WTC11 (cell line): ENCODE data around the gene LSP1. TPM values are rescaled to one million over a fixed set of nuclear protein-coding genes. Genes with fewer than 3 reads are reported as not detected.

Source experiments
- ATAC-seq: fragments of 200-7000 bp; cut with Tn5 transposase; 2 replicates; pipeline ENCODE4 v1.10.0; 2021; ENCODE audit warnings: mild to moderate bottlenecking, moderate library complexity
- CTCF ChIA-PET: fragments of 300-600 bp; sonication (Branson Sonifier 250); formaldehyde crosslinking; loops from one replicate; lab custom pipeline; 2021; ENCODE audit warnings: antibody characterized with exemption; lab: Charles Lee
- POLR2A ChIA-PET: fragments of 350-600 bp; sonication (Branson Sonifier 250); formaldehyde crosslinking; loops from one replicate; lab custom pipeline; 2021; ENCODE audit warnings: antibody characterized with exemption; lab: Charles Lee
- DNase-seq: peaks from one replicate; pipeline ENCODE4 v3.0.0; 2021; ENCODE audit warnings: low spot score
- H3K27ac Mint-ChIP-seq: 2 replicates; pipeline ENCODE4 v1.8.0; 2021; ENCODE audit warnings: mixed read lengths
- H3K27me3 Mint-ChIP-seq: 2 replicates; pipeline ENCODE4 v1.8.0; 2021; ENCODE audit warnings: low read depth, mild to moderate bottlenecking, moderate library complexity, mixed read lengths
- H3K36me3 Mint-ChIP-seq: 2 replicates; pipeline ENCODE4 v1.8.0; 2021; ENCODE audit warnings: mixed read lengths
- H3K4me1 Mint-ChIP-seq: 2 replicates; pipeline ENCODE4 v1.8.0; 2022; ENCODE audit warnings: mixed read lengths
- H3K4me3 Mint-ChIP-seq: 2 replicates; pipeline ENCODE4 v1.8.0; 2021; ENCODE audit warnings: mild to moderate bottlenecking, moderate library complexity, mixed read lengths
- H3K9me3 Mint-ChIP-seq: 2 replicates; pipeline ENCODE4 v1.8.0; 2021; ENCODE audit warnings: mixed read lengths
- CBFB ChIP-seq: sonication (generic); formaldehyde crosslinking; IDR thresholded peaks from 2 replicates; pipeline ENCODE4 v1.8.1; 2022; ENCODE audit warnings: mild to moderate bottlenecking, low read depth, missing genetic modification reagents
- CREB1 ChIP-seq: sonication (generic); formaldehyde crosslinking; IDR thresholded peaks from 2 replicates; pipeline ENCODE4 v1.8.0; 2023; ENCODE audit warnings: mild to moderate bottlenecking, missing genetic modification reagents
- EMX1 ChIP-seq: fragments of 250-450 bp; sonication (Bioruptor Pico); IDR thresholded peaks from 2 replicates; pipeline ENCODE4 v1.8.0; 2021; ENCODE audit warnings: mild to moderate bottlenecking
- FOXK1 ChIP-seq: sonication (generic); formaldehyde crosslinking; IDR thresholded peaks from 2 replicates; pipeline ENCODE4 v1.8.0; 2022; ENCODE audit warnings: mild to moderate bottlenecking, moderate library complexity, missing genetic modification reagents
- GABPB1 ChIP-seq: sonication (generic); formaldehyde crosslinking; IDR thresholded peaks from 2 replicates; pipeline ENCODE4 v1.8.1; 2023; ENCODE audit warnings: mild to moderate bottlenecking, missing genetic modification reagents
- GRHL2 ChIP-seq: fragments of 250-450 bp; sonication (Bioruptor Pico); IDR thresholded peaks from 2 replicates; pipeline ENCODE4 v1.8.0; 2022; ENCODE audit warnings: mild to moderate bottlenecking, moderate library complexity; ENCODE audit not compliant: insufficient replicate concordance, severe bottlenecking
- HMGA2 ChIP-seq: fragments of 250-450 bp; sonication (Bioruptor Pico); IDR thresholded peaks from 2 replicates; pipeline ENCODE4 v1.4.0; 2021; ENCODE audit warnings: mild to moderate bottlenecking, moderate library complexity
- NR3C1 ChIP-seq: sonication (generic); formaldehyde crosslinking; conservative IDR thresholded peaks from 2 replicates; pipeline ENCODE4 v1.8.1; 2023; ENCODE audit warnings: low read depth, mild to moderate bottlenecking, missing genetic modification reagents
- RORB ChIP-seq: fragments of 250-450 bp; sonication (Bioruptor Pico); IDR thresholded peaks from 2 replicates; pipeline ENCODE4 v1.9.0; 2021; ENCODE audit warnings: mild to moderate bottlenecking
- SMAD3 ChIP-seq: sonication (generic); formaldehyde crosslinking; IDR thresholded peaks from 2 replicates; pipeline ENCODE4 v1.8.0; 2022; ENCODE audit warnings: missing genetic modification reagents, mild to moderate bottlenecking, borderline replicate concordance
- TP53 ChIP-seq: sonication (generic); formaldehyde crosslinking; IDR thresholded peaks from 2 replicates; pipeline ENCODE4 v1.8.1; 2023; ENCODE audit warnings: mild to moderate bottlenecking, missing genetic modification reagents
- ZNF138 ChIP-seq: sonication (generic); formaldehyde crosslinking; conservative IDR thresholded peaks from 2 replicates; pipeline ENCODE4 v1.8.1; 2022; ENCODE audit warnings: mild to moderate bottlenecking, moderate library complexity, missing genetic modification reagents
- ZNF263 ChIP-seq: sonication (generic); formaldehyde crosslinking; IDR thresholded peaks from 2 replicates; pipeline ENCODE4 v1.8.1; 2022; ENCODE audit warnings: low read depth, mild to moderate bottlenecking, moderate library complexity, missing genetic modification reagents
- ZNF317 ChIP-seq: sonication (generic); formaldehyde crosslinking; IDR thresholded peaks from 2 replicates; pipeline ENCODE4 v1.8.1; 2023; ENCODE audit warnings: low read depth, mild to moderate bottlenecking, moderate library complexity, missing genetic modification reagents, borderline replicate concordance
- ZNF396 ChIP-seq: fragments of 250-450 bp; sonication (Bioruptor Pico); IDR thresholded peaks from 2 replicates; pipeline ENCODE4 v1.8.0; 2021; ENCODE audit warnings: mild to moderate bottlenecking, moderate library complexity, borderline replicate concordance
- ZNF671 ChIP-seq: fragments of 250-450 bp; sonication (Bioruptor Pico); IDR thresholded peaks from 2 replicates; pipeline ENCODE4 v1.8.0; 2021; ENCODE audit warnings: mild to moderate bottlenecking
- total RNA-seq: library from RNA; stranded (reverse); gene quantifications from 3 replicates; pipeline ENCODE4 v1.2.3, GENCODE V29; 2021
- TF ChIP-seq, protein P1 (sequence below): sonication (generic); formaldehyde crosslinking; IDR thresholded peaks from 2 replicates; pipeline ENCODE4 v1.8.1; 2022; ENCODE audit warnings: low read depth, mild to moderate bottlenecking, moderate library complexity, missing genetic modification reagents, borderline replicate concordance
- TF ChIP-seq, protein P2 (sequence below): sonication (generic); formaldehyde crosslinking; conservative IDR thresholded peaks from 2 replicates; pipeline ENCODE4 v1.8.1; 2023; ENCODE audit warnings: mild to moderate bottlenecking, low read depth, missing genetic modification reagents, moderate library complexity
- TF ChIP-seq, protein P3 (sequence below): fragments of 200-600 bp; IDR thresholded peaks from 2 replicates; pipeline ENCODE4 v1.8.0; 2022; ENCODE audit warnings: antibody characterized with exemption
- TF ChIP-seq, protein P4 (sequence below): sonication (generic); formaldehyde crosslinking; IDR thresholded peaks from 2 replicates; pipeline ENCODE4 v1.8.1; 2023; ENCODE audit warnings: mild to moderate bottlenecking, missing genetic modification reagents, moderate library complexity
- TF ChIP-seq, protein P5 (sequence below): fragments of 250-450 bp; sonication (Bioruptor Pico); IDR thresholded peaks from 2 replicates; pipeline ENCODE4 v2.1.2; 2022; ENCODE audit warnings: mild to moderate bottlenecking, moderate library complexity

Gene LSP1
- total RNA-seq, 1 experiment from 2014 or later = 0.77 TPM

DNA sequence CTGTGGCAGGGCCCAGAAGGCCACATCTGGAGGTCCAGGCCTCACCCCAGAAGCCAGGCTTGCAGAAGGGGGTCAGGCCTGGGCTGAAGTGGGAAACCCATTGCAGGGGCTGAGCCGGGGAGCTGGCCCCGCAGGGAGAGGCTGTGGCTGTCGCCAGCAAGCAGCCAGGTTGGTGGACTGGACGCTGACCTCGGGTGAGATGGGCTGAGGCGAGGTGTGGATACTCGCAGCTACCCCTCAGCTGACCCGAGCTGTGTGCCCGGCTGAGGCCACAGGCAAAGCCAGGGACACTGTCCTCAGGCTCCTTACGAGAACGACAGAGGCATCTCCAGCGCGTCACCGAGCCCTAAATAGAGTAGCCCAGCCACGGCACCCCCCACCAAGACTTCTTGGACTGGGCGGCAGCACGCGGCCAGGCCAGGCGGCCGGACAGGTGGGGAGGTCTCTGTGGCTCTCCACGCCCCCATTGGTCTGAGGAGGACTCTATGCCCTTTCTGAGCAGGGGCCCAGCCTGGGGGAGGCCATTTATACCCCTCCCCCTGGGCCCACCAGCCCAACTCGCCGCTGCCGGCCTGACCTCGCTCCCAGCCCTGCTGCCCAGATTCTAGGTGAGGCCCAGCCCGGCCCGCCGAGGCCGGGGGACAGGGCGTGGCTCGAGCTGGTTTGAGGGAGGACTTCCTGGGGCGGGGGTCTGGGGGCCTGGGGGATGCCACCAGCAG lies 14.3 kb upstream of the LSP1 start, which contains the start of gene TNNI2 (continued):
- TF ChIP-seq, protein P1, sequence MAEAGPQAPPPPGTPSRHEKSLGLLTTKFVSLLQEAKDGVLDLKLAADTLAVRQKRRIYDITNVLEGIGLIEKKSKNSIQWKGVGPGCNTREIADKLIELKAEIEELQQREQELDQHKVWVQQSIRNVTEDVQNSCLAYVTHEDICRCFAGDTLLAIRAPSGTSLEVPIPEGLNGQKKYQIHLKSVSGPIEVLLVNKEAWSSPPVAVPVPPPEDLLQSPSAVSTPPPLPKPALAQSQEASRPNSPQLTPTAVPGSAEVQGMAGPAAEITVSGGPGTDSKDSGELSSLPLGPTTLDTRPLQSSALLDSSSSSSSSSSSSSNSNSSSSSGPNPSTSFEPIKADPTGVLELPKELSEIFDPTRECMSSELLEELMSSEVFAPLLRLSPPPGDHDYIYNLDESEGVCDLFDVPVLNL (CRISPR knock-in tag) = no peak
- TF ChIP-seq NR3C1 (CRISPR knock-in tag) (no peak), ZNF396 (CRISPR knock-in tag) (no peak), GABPB1 (CRISPR knock-in tag) (no peak), FOXK1 (CRISPR knock-in tag) (no peak), TP53 (CRISPR knock-in tag) (no peak), CBFB (no peak), EMX1 (CRISPR knock-in tag) (no peak)
- TF ChIP-seq, protein P2, sequence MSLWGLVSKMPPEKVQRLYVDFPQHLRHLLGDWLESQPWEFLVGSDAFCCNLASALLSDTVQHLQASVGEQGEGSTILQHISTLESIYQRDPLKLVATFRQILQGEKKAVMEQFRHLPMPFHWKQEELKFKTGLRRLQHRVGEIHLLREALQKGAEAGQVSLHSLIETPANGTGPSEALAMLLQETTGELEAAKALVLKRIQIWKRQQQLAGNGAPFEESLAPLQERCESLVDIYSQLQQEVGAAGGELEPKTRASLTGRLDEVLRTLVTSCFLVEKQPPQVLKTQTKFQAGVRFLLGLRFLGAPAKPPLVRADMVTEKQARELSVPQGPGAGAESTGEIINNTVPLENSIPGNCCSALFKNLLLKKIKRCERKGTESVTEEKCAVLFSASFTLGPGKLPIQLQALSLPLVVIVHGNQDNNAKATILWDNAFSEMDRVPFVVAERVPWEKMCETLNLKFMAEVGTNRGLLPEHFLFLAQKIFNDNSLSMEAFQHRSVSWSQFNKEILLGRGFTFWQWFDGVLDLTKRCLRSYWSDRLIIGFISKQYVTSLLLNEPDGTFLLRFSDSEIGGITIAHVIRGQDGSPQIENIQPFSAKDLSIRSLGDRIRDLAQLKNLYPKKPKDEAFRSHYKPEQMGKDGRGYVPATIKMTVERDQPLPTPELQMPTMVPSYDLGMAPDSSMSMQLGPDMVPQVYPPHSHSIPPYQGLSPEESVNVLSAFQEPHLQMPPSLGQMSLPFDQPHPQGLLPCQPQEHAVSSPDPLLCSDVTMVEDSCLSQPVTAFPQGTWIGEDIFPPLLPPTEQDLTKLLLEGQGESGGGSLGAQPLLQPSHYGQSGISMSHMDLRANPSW (CRISPR knock-in tag) = no peak
- TF ChIP-seq, protein P3, sequence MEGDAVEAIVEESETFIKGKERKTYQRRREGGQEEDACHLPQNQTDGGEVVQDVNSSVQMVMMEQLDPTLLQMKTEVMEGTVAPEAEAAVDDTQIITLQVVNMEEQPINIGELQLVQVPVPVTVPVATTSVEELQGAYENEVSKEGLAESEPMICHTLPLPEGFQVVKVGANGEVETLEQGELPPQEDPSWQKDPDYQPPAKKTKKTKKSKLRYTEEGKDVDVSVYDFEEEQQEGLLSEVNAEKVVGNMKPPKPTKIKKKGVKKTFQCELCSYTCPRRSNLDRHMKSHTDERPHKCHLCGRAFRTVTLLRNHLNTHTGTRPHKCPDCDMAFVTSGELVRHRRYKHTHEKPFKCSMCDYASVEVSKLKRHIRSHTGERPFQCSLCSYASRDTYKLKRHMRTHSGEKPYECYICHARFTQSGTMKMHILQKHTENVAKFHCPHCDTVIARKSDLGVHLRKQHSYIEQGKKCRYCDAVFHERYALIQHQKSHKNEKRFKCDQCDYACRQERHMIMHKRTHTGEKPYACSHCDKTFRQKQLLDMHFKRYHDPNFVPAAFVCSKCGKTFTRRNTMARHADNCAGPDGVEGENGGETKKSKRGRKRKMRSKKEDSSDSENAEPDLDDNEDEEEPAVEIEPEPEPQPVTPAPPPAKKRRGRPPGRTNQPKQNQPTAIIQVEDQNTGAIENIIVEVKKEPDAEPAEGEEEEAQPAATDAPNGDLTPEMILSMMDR = no peak
- TF ChIP-seq, all 79 proteins: peak for 0

DNA sequence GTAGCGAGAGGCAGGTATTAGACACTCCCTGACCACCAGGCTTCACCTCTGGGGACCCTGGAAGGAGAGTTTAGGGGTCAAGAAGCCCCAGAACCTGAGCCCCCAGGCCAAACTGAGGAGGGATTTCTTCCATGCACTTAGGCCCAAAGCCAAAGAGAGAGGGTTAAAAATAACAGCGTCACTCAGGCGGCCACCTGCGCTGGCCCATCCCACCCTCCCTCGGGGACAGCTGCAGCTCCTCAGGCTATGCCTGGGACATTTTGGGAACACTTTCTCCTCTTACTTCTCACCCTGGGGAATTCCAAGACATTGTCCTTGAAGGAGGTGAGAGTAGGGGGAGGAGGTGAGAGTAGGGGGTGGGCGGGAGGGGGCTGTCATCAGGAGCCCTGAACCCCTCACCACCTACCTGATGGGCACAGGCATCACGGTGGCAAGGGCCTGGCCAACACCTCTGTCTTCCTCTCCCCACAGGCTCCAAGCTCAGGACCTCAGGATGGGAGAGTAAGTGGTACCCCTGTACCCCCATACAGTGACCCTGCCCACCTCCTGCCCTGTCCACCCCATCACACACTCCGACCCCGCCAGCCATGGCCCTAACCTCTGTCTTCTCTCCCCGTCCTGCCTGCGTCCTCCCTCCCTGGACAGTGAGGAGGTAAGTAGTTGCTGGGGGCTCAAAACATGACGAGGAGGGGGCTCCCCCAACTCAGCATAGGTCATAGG lies 13.5 kb upstream of the LSP1 start:
- ChIA-PET CTCF (interaction anchor here (0.8 to 1.5 kb wide), 4 partner anchors 37 to 312 kb away, joined by 3 to 16 read pairs (median 8); no protein-coding TSS in a partner anchor), POLR2A (no interaction called here)
- Mint-ChIP-seq H3K27ac (no peak overlapping the region), H3K4me1 (no peaks in the 10 kb centered on the region), H3K4me3 (no peak overlapping the region), H3K27me3 (no peaks in the 10 kb centered on the region), H3K36me3 (no peaks in the 10 kb centered on the region), H3K9me3 (no peaks in the 10 kb centered on the region)
- no peak for ATAC-seq
- TF ChIP-seq RORB (CRISPR knock-in tag) (no peak), ZNF263 (CRISPR knock-in tag) (no peak), GRHL2 (CRISPR knock-in tag) (no peak), ZNF317 (CRISPR knock-in tag) (no peak), CREB1 (no peak), ZNF138 (CRISPR knock-in tag) (no peak), HMGA2 (CRISPR knock-in tag) (no peak), ZNF396 (CRISPR knock-in tag) (no peak), SMAD3 (CRISPR knock-in tag) (no peak), ZNF671 (CRISPR knock-in tag) (no peak)
- TF ChIP-seq, protein P1 (CRISPR knock-in tag) = no peak
- TF ChIP-seq, protein P2 (CRISPR knock-in tag) = no peak
- TF ChIP-seq, protein P4, sequence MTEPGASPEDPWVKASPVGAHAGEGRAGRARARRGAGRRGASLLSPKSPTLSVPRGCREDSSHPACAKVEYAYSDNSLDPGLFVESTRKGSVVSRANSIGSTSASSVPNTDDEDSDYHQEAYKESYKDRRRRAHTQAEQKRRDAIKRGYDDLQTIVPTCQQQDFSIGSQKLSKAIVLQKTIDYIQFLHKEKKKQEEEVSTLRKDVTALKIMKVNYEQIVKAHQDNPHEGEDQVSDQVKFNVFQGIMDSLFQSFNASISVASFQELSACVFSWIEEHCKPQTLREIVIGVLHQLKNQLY (CRISPR knock-in tag) = no peak
- TF ChIP-seq, protein P5, sequence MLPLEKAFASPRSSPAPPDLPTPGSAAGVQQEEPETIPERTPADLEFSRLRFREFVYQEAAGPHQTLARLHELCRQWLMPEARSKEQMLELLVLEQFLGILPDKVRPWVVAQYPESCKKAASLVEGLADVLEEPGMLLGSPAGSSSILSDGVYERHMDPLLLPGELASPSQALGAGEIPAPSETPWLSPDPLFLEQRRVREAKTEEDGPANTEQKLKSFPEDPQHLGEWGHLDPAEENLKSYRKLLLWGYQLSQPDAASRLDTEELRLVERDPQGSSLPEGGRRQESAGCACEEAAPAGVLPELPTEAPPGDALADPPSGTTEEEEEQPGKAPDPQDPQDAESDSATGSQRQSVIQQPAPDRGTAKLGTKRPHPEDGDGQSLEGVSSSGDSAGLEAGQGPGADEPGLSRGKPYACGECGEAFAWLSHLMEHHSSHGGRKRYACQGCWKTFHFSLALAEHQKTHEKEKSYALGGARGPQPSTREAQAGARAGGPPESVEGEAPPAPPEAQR (CRISPR knock-in tag) = no peak
- DNase-seq = no peak
